ENCODE measurements around the gene CSNK1E.

Gene CSNK1E

GRCh38 chr22:38267086-38267485 lies 50.1 kb downstream of the CSNK1E start:
- Histone ChIP-seq H4K12ac (ENCODE audit: low read depth, low read length) (no peak overlapping the region), H2AK5ac (ENCODE audit: low read length) (no peak overlapping the region), H2BK12ac (ENCODE audit: low read length) (no peak overlapping the region), H3K27me3 (ENCODE audit: insufficient read depth, low read length) (no peaks in the 10 kb centered on the region), H3K79me1 (ENCODE audit: low read length) (peaks cover under 1% of the 10 kb centered on the region), H4K8ac (ENCODE audit: low read depth, low read length) (no peak overlapping the region), H3K4me1 (ENCODE audit: control insufficient read depth in 1 of 2, insufficient read depth in 2 of 2, low read length in 2 of 2) (peaks cover 15 to 26% of the 10 kb centered on the region in 2 experiments), H3K36me3 (ENCODE audit: control insufficient read depth in 1 of 2, insufficient read depth in 2 of 2, low read length in 2 of 2) (peaks cover 19 to 30% of the 10 kb centered on the region in 2 experiments), H2BK120ac (ENCODE audit: insufficient read depth, low read length, poor library complexity) (no peak overlapping the region), H4K91ac (ENCODE audit: low read depth, low read length) (no peak overlapping the region), H3K79me2 (ENCODE audit: control insufficient read depth, insufficient read depth, low read length, poor library complexity) (peaks cover 19% of the 10 kb centered on the region), H3K9me3 (ENCODE audit: insufficient read depth, low read depth, low read length) (peaks cover 2% of the 10 kb centered on the region), H3K27ac (ENCODE audit: low read depth, low read length) (no peak overlapping the region), H3K4me2 (ENCODE audit: low read length) (no peak overlapping the region), H3K14ac (ENCODE audit: low read length) (no peak overlapping the region), H3K4me3 (ENCODE audit: low read depth, low read length) (no peak overlapping the region), H2AFZ (ENCODE audit: insufficient read depth, low read length, poor library complexity) (no peak overlapping the region), H3K18ac (ENCODE audit: low read length) (no peak overlapping the region), H3K9ac (ENCODE audit: low read length) (no peak overlapping the region), H3K23ac (ENCODE audit: low read length) (no peak overlapping the region), H3K4ac (ENCODE audit: low read depth, low read length) (no peak overlapping the region), H2BK5ac (ENCODE audit: low read depth, low read length, poor library complexity) (no peak overlapping the region)
- peak in 1 of 2 donors; percentile 15 for DNase-seq
- WGBS (ENCODE audit: extremely low coverage, insufficient coverage, insufficient read length), result no CpG with 5 or more reads among the region's 4 CpGs

DNA sequence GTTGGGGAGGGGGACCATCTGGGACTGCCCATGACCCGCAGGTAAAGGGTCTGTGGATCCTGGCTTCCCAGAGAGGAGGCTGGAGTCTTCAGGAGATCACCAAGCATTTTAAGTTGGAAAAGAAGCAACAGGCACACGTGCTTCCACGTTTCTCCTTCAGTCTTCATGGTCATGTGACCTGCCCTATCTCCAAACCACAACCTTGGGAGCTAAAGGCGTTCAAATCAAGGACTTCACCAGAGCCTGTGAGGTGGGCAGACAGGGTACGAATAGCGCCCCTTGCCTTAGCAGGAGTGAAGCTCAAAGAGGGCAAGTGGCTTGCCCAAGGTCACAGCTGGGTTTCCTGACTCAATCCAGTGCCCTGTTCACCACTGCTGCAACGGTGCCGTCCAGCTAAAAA lies 51.1 kb downstream of the CSNK1E start:
- H4K91ac ChIP-seq (ENCODE audit: low read depth, low read length), result no peak overlapping the region
- H3K4me1 ChIP-seq (ENCODE audit: control insufficient read depth in 1 of 2, insufficient read depth in 2 of 2, low read length in 2 of 2), result peaks cover 7 to 17% of the 10 kb centered on the region in 2 experiments
- no peak overlapping the region for H2BK120ac ChIP-seq (ENCODE audit: insufficient read depth, low read length, poor library complexity)
- DNase-seq, result no peak
- peak overlapping the region; percentile 50 for H3K4ac ChIP-seq (ENCODE audit: low read depth, low read length)
- H4K8ac ChIP-seq (ENCODE audit: low read depth, low read length), result no peak overlapping the region
- H3K18ac ChIP-seq (ENCODE audit: low read length), result no peak overlapping the region
- H2AK5ac ChIP-seq (ENCODE audit: low read length), result no peak overlapping the region
- H3K79me1 ChIP-seq (ENCODE audit: low read length), result no peaks in the 10 kb centered on the region
- peaks cover 14% of the 10 kb centered on the region for H3K79me2 ChIP-seq (ENCODE audit: control insufficient read depth, insufficient read depth, low read length, poor library complexity)
- H3K14ac ChIP-seq (ENCODE audit: low read length), result no peak overlapping the region
- no peak overlapping the region for H3K9ac ChIP-seq (ENCODE audit: low read length)
- H2AFZ ChIP-seq (ENCODE audit: insufficient read depth, low read length, poor library complexity), result peak overlapping the region; percentile 12
- no peak overlapping the region for H2BK5ac ChIP-seq (ENCODE audit: low read depth, low read length, poor library complexity)
- no peak overlapping the region for H3K23ac ChIP-seq (ENCODE audit: low read length)
- H3K4me2 ChIP-seq (ENCODE audit: low read length), result no peak overlapping the region
- no CpG with 5 or more reads among the region's 8 CpGs for WGBS (ENCODE audit: extremely low coverage, insufficient coverage, insufficient read length)
- no peak overlapping the region for H3K27ac ChIP-seq (ENCODE audit: low read depth, low read length)
- no peak overlapping the region for H2BK12ac ChIP-seq (ENCODE audit: low read length)
- no peak overlapping the region for H4K12ac ChIP-seq (ENCODE audit: low read depth, low read length)
- H3K4me3 ChIP-seq (ENCODE audit: low read depth, low read length), result no peak overlapping the region
- H3K36me3 ChIP-seq (ENCODE audit: control insufficient read depth in 1 of 2, insufficient read depth in 2 of 2, low read length in 2 of 2), result peaks cover 19 to 30% of the 10 kb centered on the region in 2 experiments
- H3K9me3 ChIP-seq (ENCODE audit: insufficient read depth, low read depth, low read length), result peaks cover 2% of the 10 kb centered on the region
- H3K27me3 ChIP-seq (ENCODE audit: insufficient read depth, low read length), result no peaks in the 10 kb centered on the region

DNA sequence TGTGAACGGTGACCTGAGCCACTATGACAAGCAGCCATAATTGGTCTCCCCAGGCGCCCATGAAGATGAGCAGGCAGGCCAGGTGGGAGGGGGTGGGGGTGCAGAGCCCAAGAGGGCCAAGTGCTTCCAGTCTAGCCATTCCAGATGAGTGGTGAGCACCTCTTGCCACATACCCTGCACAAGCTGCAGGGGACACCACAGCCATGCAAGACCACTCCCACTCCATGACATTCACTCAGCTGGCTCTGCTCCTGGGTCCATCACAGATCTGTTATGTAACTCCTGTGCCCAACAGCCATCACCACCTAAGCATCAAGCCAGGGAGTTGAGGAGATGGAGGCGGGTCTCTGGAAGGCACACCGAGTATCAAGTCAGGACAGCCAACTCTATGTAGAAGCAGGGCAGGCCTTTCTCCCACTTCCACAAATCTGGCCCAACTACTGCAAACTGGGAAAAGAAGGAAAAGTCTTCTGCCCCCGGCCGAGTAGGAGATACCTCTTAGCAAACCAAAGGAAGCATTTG lies 52.9 kb downstream of the CSNK1E start:
- no CpG with 5 or more reads among the region's 6 CpGs for WGBS (ENCODE audit: extremely low coverage, insufficient coverage, insufficient read length)
- no peak overlapping the region for H4K8ac ChIP-seq (ENCODE audit: low read depth, low read length)
- H3K36me3 ChIP-seq (ENCODE audit: control insufficient read depth in 1 of 2, insufficient read depth in 2 of 2, low read length in 2 of 2), result peaks cover 15 to 16% of the 10 kb centered on the region in 2 experiments
- H3K79me2 ChIP-seq (ENCODE audit: control insufficient read depth, insufficient read depth, low read length, poor library complexity), result peaks cover 3% of the 10 kb centered on the region
- H3K14ac ChIP-seq (ENCODE audit: low read length), result no peak overlapping the region
- no peaks in the 10 kb centered on the region for H3K27me3 ChIP-seq (ENCODE audit: insufficient read depth, low read length)
- H3K4me3 ChIP-seq (ENCODE audit: low read depth, low read length), result no peak overlapping the region
- no peak overlapping the region for H4K91ac ChIP-seq (ENCODE audit: low read depth, low read length)
- no peaks in the 10 kb centered on the region for H3K79me1 ChIP-seq (ENCODE audit: low read length)
- DNase-seq, result no peak
- H2BK12ac ChIP-seq (ENCODE audit: low read length), result no peak overlapping the region
- no peak overlapping the region for H3K27ac ChIP-seq (ENCODE audit: low read depth, low read length)
- no peak overlapping the region for H3K9ac ChIP-seq (ENCODE audit: low read length)
- H3K9me3 ChIP-seq (ENCODE audit: insufficient read depth, low read depth, low read length), result peaks cover 2% of the 10 kb centered on the region
- H3K4ac ChIP-seq (ENCODE audit: low read depth, low read length), result peak overlapping the region; percentile 16
- no peak overlapping the region for H2AFZ ChIP-seq (ENCODE audit: insufficient read depth, low read length, poor library complexity)
- no peak overlapping the region for H3K4me2 ChIP-seq (ENCODE audit: low read length)
- H2BK5ac ChIP-seq (ENCODE audit: low read depth, low read length, poor library complexity), result no peak overlapping the region
- no peak overlapping the region for H2AK5ac ChIP-seq (ENCODE audit: low read length)
- peaks cover 0 to 11% of the 10 kb centered on the region in 2 experiments for H3K4me1 ChIP-seq (ENCODE audit: control insufficient read depth in 1 of 2, insufficient read depth in 2 of 2, low read length in 2 of 2)
- H3K18ac ChIP-seq (ENCODE audit: low read length), result no peak overlapping the region
- no peak overlapping the region for H3K23ac ChIP-seq (ENCODE audit: low read length)
- no peak overlapping the region for H4K12ac ChIP-seq (ENCODE audit: low read depth, low read length)
- no peak overlapping the region for H2BK120ac ChIP-seq (ENCODE audit: insufficient read depth, low read length, poor library complexity)

GRCh38 chr22:38262051-38262795 lies 55.0 kb downstream of the CSNK1E start:
- no peak overlapping the region for H3K4me2 ChIP-seq (ENCODE audit: low read length)
- H3K79me1 ChIP-seq (ENCODE audit: low read length), result no peaks in the 10 kb centered on the region
- no peak overlapping the region for H3K14ac ChIP-seq (ENCODE audit: low read length)
- H2BK12ac ChIP-seq (ENCODE audit: low read length), result no peak overlapping the region
- no peak overlapping the region for H2BK120ac ChIP-seq (ENCODE audit: insufficient read depth, low read length, poor library complexity)
- H2AK5ac ChIP-seq (ENCODE audit: low read length), result no peak overlapping the region
- no peak overlapping the region for H3K9ac ChIP-seq (ENCODE audit: low read length)
- no peak overlapping the region for H3K4ac ChIP-seq (ENCODE audit: low read depth, low read length)
- H4K91ac ChIP-seq (ENCODE audit: low read depth, low read length), result no peak overlapping the region
- H4K8ac ChIP-seq (ENCODE audit: low read depth, low read length), result no peak overlapping the region
- H3K23ac ChIP-seq (ENCODE audit: low read length), result no peak overlapping the region
- H3K27me3 ChIP-seq (ENCODE audit: insufficient read depth, low read length), result no peaks in the 10 kb centered on the region
- H3K36me3 ChIP-seq (ENCODE audit: control insufficient read depth in 1 of 2, insufficient read depth in 2 of 2, low read length in 2 of 2), result peaks cover 15% of the 10 kb centered on the region in 2 experiments
- DNase-seq, result peak; percentile 55 to 79
- peaks cover 0 to 11% of the 10 kb centered on the region in 2 experiments for H3K4me1 ChIP-seq (ENCODE audit: control insufficient read depth in 1 of 2, insufficient read depth in 2 of 2, low read length in 2 of 2)
- no peak overlapping the region for H2BK5ac ChIP-seq (ENCODE audit: low read depth, low read length, poor library complexity)
- H4K12ac ChIP-seq (ENCODE audit: low read depth, low read length), result no peak overlapping the region
- peaks cover 2% of the 10 kb centered on the region for H3K9me3 ChIP-seq (ENCODE audit: insufficient read depth, low read depth, low read length)
- H3K4me3 ChIP-seq (ENCODE audit: low read depth, low read length), result no peak overlapping the region
- H3K18ac ChIP-seq (ENCODE audit: low read length), result no peak overlapping the region
- H3K79me2 ChIP-seq (ENCODE audit: control insufficient read depth, insufficient read depth, low read length, poor library complexity), result peaks cover 3% of the 10 kb centered on the region
- H3K27ac ChIP-seq (ENCODE audit: low read depth, low read length), result no peak overlapping the region
- H2AFZ ChIP-seq (ENCODE audit: insufficient read depth, low read length, poor library complexity), result no peak overlapping the region
- no CpG with 5 or more reads among the region's 20 CpGs for WGBS (ENCODE audit: extremely low coverage, insufficient coverage, insufficient read length)
